ENCODE measurements around the gene MEIOC.

MEIOC gene

GRCh38 chr17:44707755-44708400 is 51.6 kb downstream of the MEIOC start:
- peak in 1 of 51 donors; percentile 26 for DNase-seq

- peak; percentile 12 to 95 (median 60) for DNase-seq
These were observed 52.4 kb downstream of the MEIOC start, which contains the start of gene DBF4B for GRCh38 chr17:44708401-44709263. Gene DBF4B (plus strand): TSS chr17:44708665. CDS start chr17:44708821, 156 bp downstream.

- DNase-seq: no peak
These were observed 63.2 kb downstream of the MEIOC start for GRCh38 chr17:44719444-44719843.

GRCh38 chr17:44722254-44722653 is 66.0 kb downstream of the MEIOC start:
- DNase-seq: no peak

Measured in hypothalamus (tissue), 51 donors.